HepG2 (cell line): ENCODE measurements around the gene OR2V2. TPM values are rescaled to one million over a fixed set of nuclear protein-coding genes. Genes with fewer than 3 reads are reported as not detected.
"Not testable (repeated sequence)": the region's sequence is repeated elsewhere in the genome, so short reads cannot be mapped to it uniquely, and the experiment has no call there.

Source experiments
- BORCS8-MEF2B ChIP-seq: sonication (generic); formaldehyde crosslinking; IDR thresholded peaks from 2 replicates; pipeline ENCODE4 v1.8.0; 2022; ENCODE audit warnings: mild to moderate bottlenecking, missing genetic modification reagents
- CREB1 ChIP-seq, 2 experiments: fragments of 450-650 bp in 1 of 2; IDR thresholded peaks; 2 replicates each; pipeline ENCODE4 v1.6.1; 2016 to 2017; ENCODE audit warnings: control low read depth in 1 of 2, mild to moderate bottlenecking in 1 of 2, missing compliant biosample characterization in 1 of 2, missing genetic modification characterization in 1 of 2
- DRAP1 ChIP-seq: IDR thresholded peaks from 2 replicates; pipeline ENCODE4 v1.6.1; 2016; ENCODE audit warnings: missing genetic modification reagents, missing compliant biosample characterization
- FOXO4 ChIP-seq: sonication (generic); formaldehyde crosslinking; conservative IDR thresholded peaks from 2 replicates; pipeline ENCODE4 v1.8.1; 2023; ENCODE audit warnings: missing genetic modification reagents
- HIVEP1 ChIP-seq: sonication (generic); formaldehyde crosslinking; IDR thresholded peaks from 2 replicates; pipeline ENCODE4 v1.4.0; 2020; ENCODE audit warnings: mild to moderate bottlenecking, missing genetic modification reagents
- ZBTB20 ChIP-seq: sonication (generic); formaldehyde crosslinking; IDR thresholded peaks from 2 replicates; pipeline ENCODE4 v1.8.1; 2023; ENCODE audit warnings: missing genetic modification reagents, low read depth, mild to moderate bottlenecking, borderline replicate concordance
- ZFP41 ChIP-seq: sonication (generic); formaldehyde crosslinking; IDR thresholded peaks from 2 replicates; pipeline ENCODE4 v1.4.0; 2020; ENCODE audit warnings: mild to moderate bottlenecking, missing genetic modification reagents, borderline replicate concordance
- ZFX ChIP-seq: sonication (generic); formaldehyde crosslinking; IDR thresholded peaks from 2 replicates; pipeline ENCODE4 v1.4.0; 2020; ENCODE audit warnings: mild to moderate bottlenecking, low read depth, missing genetic modification reagents, moderate library complexity
- ZHX1 ChIP-seq: sonication (generic); formaldehyde crosslinking; IDR thresholded peaks from 2 replicates; pipeline ENCODE4 v1.8.1; 2022; ENCODE audit warnings: low read depth, mild to moderate bottlenecking, missing genetic modification reagents
- ZNF224 ChIP-seq: sonication (generic); formaldehyde crosslinking; IDR thresholded peaks from 2 replicates; pipeline ENCODE4 v1.5.0; 2020; ENCODE audit warnings: mild to moderate bottlenecking, missing genetic modification reagents
- ZNF225 ChIP-seq: sonication (generic); formaldehyde crosslinking; IDR thresholded peaks from 2 replicates; pipeline ENCODE4 v1.4.0; 2020; ENCODE audit warnings: mild to moderate bottlenecking, missing genetic modification reagents
- ZNF614 ChIP-seq: IDR thresholded peaks from 2 replicates; pipeline ENCODE4 v1.6.1; 2018; ENCODE audit warnings: missing biosample characterization, missing genetic modification reagents, inconsistent platforms, borderline replicate concordance
- ZNF777 ChIP-seq: sonication (generic); formaldehyde crosslinking; IDR thresholded peaks from 2 replicates; pipeline ENCODE4 v1.4.0; 2020; ENCODE audit warnings: missing genetic modification reagents
- ZSCAN21 ChIP-seq: sonication (generic); formaldehyde crosslinking; IDR thresholded peaks from 2 replicates; pipeline ENCODE4 v1.8.0; 2022; ENCODE audit warnings: mild to moderate bottlenecking, missing genetic modification reagents, moderate library complexity, borderline replicate concordance
- polyA plus RNA-seq, 8 experiments: library from polyadenylated mRNA; depleted of rRNA in 3 of 8; stranded (reverse) in 7 of 8; unstranded in 1 of 8; fragments of >200 nt; fragmentation: Illumina TruSeq in 4 of 8; extraction: Trizol in 4 of 8; gene quantifications; 2 replicates each; pipeline versions ENCODE4 v1.2.1 to v1.2.3, GENCODE V29; 2011 to 2016; ENCODE audit warnings: low read depth in 4 of 8, missing spikeins in 1 of 8, mixed read lengths in 1 of 8; ENCODE audit not compliant: insufficient read depth in 1 of 8
- total RNA-seq, 5 experiments: library from RNA; depleted of rRNA; stranded (reverse); fragments of >200 nt; fragmentation: Illumina TruSeq; extraction: Trizol; gene quantifications; 2 replicates each; pipeline ENCODE4 v1.2.3, GENCODE V29; 2016; ENCODE audit warnings: low read depth in 1 of 5

Gene OR2V2
- total and polyA plus RNA-seq, 2 of the 13 experiments (the other 11 are each of a cell fraction or from before 2014, with no cell fraction given), result not detected

- TF ChIP-seq FOXO4 (CRISPR knock-in tag) (0 out of 2 replicates have a peak, but pooled peaks have one; percentile 67), ZNF614 (0 out of 2 replicates have a peak, but pooled peaks have one; percentile 42), BORCS8-MEF2B (CRISPR knock-in tag) (0 out of 2 replicates have a peak, but pooled peaks have one; percentile 19), ZNF225 (CRISPR knock-in tag) (peak; percentile 61; the same call in 1 of the 2 replicates), DRAP1 (0 out of 2 replicates have a peak, but pooled peaks have one; percentile 18), ZHX1 (CRISPR knock-in tag) (peak; percentile 71), ZNF224 (CRISPR knock-in tag) (0 out of 2 replicates have a peak, but pooled peaks have one; percentile 31), ZFP41 (0 out of 2 replicates have a peak, but pooled peaks have one; percentile 57), ZBTB20 (CRISPR knock-in tag) (0 out of 2 replicates have a peak, but pooled peaks have one; percentile 6), ZFX (peak; percentile 40; the same call in 1 of the 2 replicates), ZNF777 (CRISPR knock-in tag) (peak; percentile 94), HIVEP1 (CRISPR knock-in tag) (0 out of 2 replicates have a peak, but pooled peaks have one; percentile 47), CREB1 (CRISPR knock-in tag; IDR thresholded peaks at IDR 0.05) (0 out of 2 replicates have a peak, but pooled peaks have one; percentile 20), ZSCAN21 (CRISPR knock-in tag) (0 out of 2 replicates have a peak, but pooled peaks have one; percentile 27)
- not testable (repeated sequence) for TF ChIP-seq CREB1 (IDR thresholded peaks at IDR 0.05)
Observed at GRCh38 chr5:181169459-181170236, 22.3 kb downstream of the OR2V2 start (continued).
